K562 (cell line): Measurements from ENCODE around the gene GOLGA8S.
"Not testable (repeated sequence)": the region's sequence is repeated elsewhere in the genome, so short reads cannot be mapped to it uniquely, and the experiment has no call there.

Experiments used
- CBFA2T3 ChIP-seq: fragments of 450-650 bp; IDR thresholded peaks from 2 replicates; pipeline ENCODE4 v1.6.1; 2017
- FOS ChIP-seq: IDR thresholded peaks from 3 replicates; pipeline ENCODE4 v1.6.1; 2011; ENCODE audit not compliant: insufficient read length; ENCODE audit errors: extremely low read depth
- SMAD1 ChIP-seq: fragments of 150-350 bp; IDR thresholded peaks from 2 replicates; pipeline ENCODE4 v1.6.1; 2014; ENCODE audit warnings: low read length, low read depth; ENCODE audit not compliant: partially characterized antibody
- TGIF2 ChIP-seq: sonication (generic); formaldehyde crosslinking; IDR thresholded peaks from 2 replicates; pipeline ENCODE4 v1.8.1; 2022; ENCODE audit warnings: mild to moderate bottlenecking, missing genetic modification reagents, moderate library complexity
- TSC22D4 ChIP-seq: fragments of 450-650 bp; IDR thresholded peaks from 2 replicates; pipeline ENCODE4 v1.6.1; 2016; ENCODE audit warnings: missing genetic modification characterization, missing biosample characterization, control low read depth
- YY1 ChIP-seq, 3 experiments: IDR thresholded peaks; 2 replicates each; pipeline ENCODE4 v1.6.1; 2011; ENCODE audit warnings: low read length in 2 of 3, mild to moderate bottlenecking in 2 of 3, moderate library complexity in 2 of 3, borderline replicate concordance in 1 of 3, control low read depth in 1 of 3, low read depth in 1 of 3; ENCODE audit not compliant: insufficient read depth in 3 of 3, insufficient replicate concordance in 2 of 3, control insufficient read depth in 1 of 3, insufficient read length in 1 of 3; ENCODE audit errors: extremely low read depth in 1 of 3

GRCh38 chr15:23412881-23413600 is 58.5 kb downstream of the GOLGA8S start:
- not testable (repeated sequence) for TF ChIP-seq TSC22D4 (tag); CBFA2T3; TGIF2; FOS; YY1 (IDR thresholded peaks at IDR 0.05; ENCODE audit: borderline replicate concordance in 1 of 3, control insufficient read depth in 1 of 3, extremely low read depth in 1 of 3, insufficient read depth in 3 of 3, insufficient read length in 1 of 3, insufficient replicate concordance in 2 of 3, low read depth in 1 of 3, low read length in 2 of 3); SMAD1
